DMS 273 (cell line): Measurements from ENCODE around the gene LEAP2.
"Not testable (repeated sequence)": the region's sequence is repeated elsewhere in the genome, so short reads cannot be mapped to it uniquely, and the experiment has no call there.

ENCODE experiments used
- DNase-seq: peaks from one replicate; lab custom pipeline; 2025; ENCODE audit not compliant: unreplicated experiment; lab: John Stamatoyannopoulos, UW

LEAP2 gene

GRCh38 chr5:132840313-132840712 is 33.2 kb upstream of the LEAP2 start:
- no peak for DNase-seq

- DNase-seq = no peak
Measured at GRCh38 chr5:132840896-132841295, 32.6 kb upstream of the LEAP2 start.

GRCh38 chr5:132841305-132841704 is 32.2 kb upstream of the LEAP2 start:
- no peak for DNase-seq

- DNase-seq = no peak
Measured at GRCh38 chr5:132848270-132848669, 25.2 kb upstream of the LEAP2 start.

GRCh38 chr5:132849347-132849746 is 24.1 kb upstream of the LEAP2 start:
- DNase-seq = no peak

GRCh38 chr5:132850066-132850465 is 23.4 kb upstream of the LEAP2 start:
- no peak for DNase-seq

- DNase-seq = no peak
Measured at GRCh38 chr5:132853323-132853722, 20.1 kb upstream of the LEAP2 start.

GRCh38 chr5:132853790-132854189 is 19.7 kb upstream of the LEAP2 start:
- DNase-seq = no peak

GRCh38 chr5:132854301-132854700 is 19.2 kb upstream of the LEAP2 start:
- DNase-seq = no peak

- not testable (repeated sequence) for DNase-seq
Measured at GRCh38 chr5:132854992-132855391, 18.5 kb upstream of the LEAP2 start.

GRCh38 chr5:132856011-132856410 is 17.5 kb upstream of the LEAP2 start:
- no peak for DNase-seq

GRCh38 chr5:132859889-132860437 is 13.5 kb upstream of the LEAP2 start:
- no peak for DNase-seq

GRCh38 chr5:132860742-132861141 is 12.7 kb upstream of the LEAP2 start:
- DNase-seq = no peak

- DNase-seq = no peak
Measured at GRCh38 chr5:132865668-132866341, 7.7 kb upstream of the LEAP2 start.

GRCh38 chr5:132866342-132867045 is 7.0 kb upstream of the LEAP2 start, which contains the start of the genes GDF9 and UQCRQ:
Gene GDF9, minus strand, starts transcription at chr5:132866469. Its CDS starts 1,936 bp downstream, at chr5:132864533.
Gene UQCRQ, plus strand, starts transcription at chr5:132866642. Its CDS starts 240 bp downstream, at chr5:132866882.
- DNase-seq = peak; percentile 100

- DNase-seq = no peak
Measured at GRCh38 chr5:132867046-132867451, 6.4 kb upstream of the LEAP2 start.

- DNase-seq = no peak
Measured at GRCh38 chr5:132868754-132869153, 4.7 kb upstream of the LEAP2 start.

- DNase-seq = no peak
Measured at GRCh38 chr5:132870801-132871200, 2.7 kb upstream of the LEAP2 start.

- no peak for DNase-seq
Measured at GRCh38 chr5:132871459-132872284, 1.8 kb upstream of the LEAP2 start.

GRCh38 chr5:132872788-132873118 is 715 bp upstream of the LEAP2 start:
- no peak for DNase-seq

GRCh38 chr5:132873930-132874271 is 433 bp downstream of the LEAP2 start:
- DNase-seq = no peak
